ENCODE data around the gene ITGA5. TPM values are rescaled to one million over a fixed set of nuclear protein-coding genes. Genes with fewer than 3 reads are reported as not detected.
"Not testable (repeated sequence)": the region's sequence is repeated elsewhere in the genome, so short reads cannot be mapped to it uniquely, and the experiment has no call there.

Gene ITGA5
- total RNA-seq, 2 donors from 2014 or later = 29.9 to 211 TPM

DNA sequence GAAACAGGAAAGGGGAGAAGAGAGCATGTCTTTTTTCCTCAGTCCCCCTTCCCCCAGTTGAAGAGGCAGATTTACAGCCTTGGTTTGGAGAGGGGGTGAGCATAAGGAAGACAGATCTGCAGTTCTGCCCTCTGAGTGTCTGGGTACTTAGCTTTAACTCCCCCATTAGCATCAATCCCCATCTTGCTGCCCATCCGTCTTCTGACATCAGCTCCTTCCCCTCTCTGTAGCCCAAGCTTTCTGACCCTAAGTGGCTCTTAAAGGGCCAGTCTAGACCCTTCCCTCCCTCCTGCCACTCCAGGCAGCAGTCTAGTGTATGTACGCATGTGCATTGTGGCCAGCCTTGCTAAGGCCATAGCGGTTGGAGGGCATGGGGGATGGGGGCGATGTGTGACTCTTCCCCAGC lies 62.1 kb downstream of the ITGA5 start:
- Mint-ChIP-seq H3K27ac (peak overlapping the region; percentile 66), H3K9me3 (no peaks in the 10 kb centered on the region), H3K27me3 (no peaks in the 10 kb centered on the region), H3K4me3 (no peak overlapping the region), H3K4me1 (peaks cover 9% of the 10 kb centered on the region), H3K36me3 (ENCODE audit: low read depth) (peaks cover 5% of the 10 kb centered on the region)
- ATAC-seq (replicated peaks) = no peak

DNA sequence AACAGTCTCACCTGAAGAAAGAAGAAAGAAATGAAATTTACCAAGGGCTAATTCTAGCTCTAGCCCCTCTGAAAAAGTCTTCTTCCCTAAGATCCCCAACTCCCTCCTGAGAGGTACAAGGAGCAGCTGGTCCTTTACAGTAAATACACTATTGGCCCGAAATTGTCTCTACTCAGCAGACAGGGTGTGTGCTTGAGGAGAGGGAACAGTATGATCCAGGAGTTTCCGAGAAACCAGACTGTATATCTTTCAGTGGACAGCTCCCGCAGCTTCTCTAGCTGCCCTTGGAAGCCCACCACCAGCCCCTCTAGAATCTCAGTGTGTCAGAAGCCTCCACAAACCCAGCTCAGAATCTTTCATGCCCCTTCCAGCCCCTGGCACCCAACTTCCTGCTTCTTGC lies 62.8 kb downstream of the ITGA5 start:
- Mint-ChIP-seq H3K4me3 (no peak overlapping the region), H3K9me3 (no peaks in the 10 kb centered on the region), H3K4me1 (peaks cover 12% of the 10 kb centered on the region), H3K27me3 (no peaks in the 10 kb centered on the region), H3K27ac (peak overlapping the region; percentile 66), H3K36me3 (ENCODE audit: low read depth) (peaks cover 12% of the 10 kb centered on the region)
- no peak for ATAC-seq (replicated peaks)

DNA sequence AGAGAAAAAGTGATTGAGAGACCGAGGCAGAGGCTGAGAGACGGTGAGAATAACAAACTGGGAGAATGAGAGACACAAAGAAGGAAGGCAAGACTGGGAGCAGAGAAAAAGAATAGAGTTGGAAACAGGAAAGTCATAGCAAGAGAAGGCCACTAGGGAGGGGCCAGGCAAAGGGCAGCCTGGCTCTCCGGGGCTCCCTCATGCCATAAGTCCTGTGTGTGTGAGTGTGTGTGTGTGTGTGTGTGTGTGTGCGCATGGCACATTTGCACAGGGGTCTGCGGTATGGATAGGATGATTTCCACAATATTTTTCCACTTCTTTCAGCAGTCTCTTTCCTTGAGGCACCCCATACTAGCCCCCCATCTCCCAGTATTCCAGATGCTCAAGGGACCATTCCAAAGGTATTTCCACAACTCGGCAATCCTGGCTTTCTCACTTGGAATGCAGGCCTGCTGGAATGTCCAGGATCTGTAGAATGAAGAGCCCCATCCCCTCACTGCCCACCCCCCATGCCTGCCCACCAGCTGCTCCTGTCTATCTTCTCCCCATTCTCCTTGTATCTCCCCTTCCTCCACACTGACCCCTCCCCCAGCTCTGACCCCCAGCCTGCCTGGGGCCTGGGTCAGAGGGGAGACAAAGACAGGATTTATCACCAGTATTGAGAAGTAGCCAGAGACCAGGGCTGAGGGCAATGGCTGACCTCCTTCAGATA lies 63.8 kb downstream of the ITGA5 start:
- Mint-ChIP-seq H3K27me3 (no peaks in the 10 kb centered on the region), H3K36me3 (ENCODE audit: low read depth) (peaks cover 22% of the 10 kb centered on the region), H3K4me1 (peaks cover 10% of the 10 kb centered on the region), H3K4me3 (no peak overlapping the region), H3K9me3 (no peaks in the 10 kb centered on the region), H3K27ac (peak overlapping the region; percentile 39)
- ATAC-seq (replicated peaks) = no peak

DNA sequence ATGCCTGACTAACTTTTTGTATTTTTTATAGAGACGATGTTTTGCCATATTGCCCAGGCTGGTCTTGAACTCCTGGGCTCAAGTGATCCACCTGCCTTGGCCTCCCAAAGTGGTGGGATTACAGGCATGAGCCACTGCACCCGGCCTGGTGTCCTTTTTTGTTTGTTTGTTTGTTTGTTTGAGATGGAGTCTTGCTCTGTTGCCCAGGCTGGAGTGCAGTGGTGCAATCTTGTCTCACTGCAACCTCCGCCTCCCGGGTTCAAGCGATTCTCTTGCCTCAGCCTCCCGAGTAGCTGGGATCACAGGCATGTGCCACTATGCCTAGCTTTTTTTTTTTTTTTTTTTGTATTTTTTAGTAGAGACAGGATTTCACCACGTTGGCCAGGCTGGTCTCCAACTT lies 64.8 kb downstream of the ITGA5 start:
- not testable (repeated sequence) for H3K27me3 Mint-ChIP-seq; H3K27ac Mint-ChIP-seq; H3K4me3 Mint-ChIP-seq; ATAC-seq (replicated peaks); H3K9me3 Mint-ChIP-seq
- peaks cover 11% of the 10 kb centered on the region for H3K4me1 Mint-ChIP-seq
- H3K36me3 Mint-ChIP-seq (ENCODE audit: low read depth) = peaks cover 32% of the 10 kb centered on the region

DNA sequence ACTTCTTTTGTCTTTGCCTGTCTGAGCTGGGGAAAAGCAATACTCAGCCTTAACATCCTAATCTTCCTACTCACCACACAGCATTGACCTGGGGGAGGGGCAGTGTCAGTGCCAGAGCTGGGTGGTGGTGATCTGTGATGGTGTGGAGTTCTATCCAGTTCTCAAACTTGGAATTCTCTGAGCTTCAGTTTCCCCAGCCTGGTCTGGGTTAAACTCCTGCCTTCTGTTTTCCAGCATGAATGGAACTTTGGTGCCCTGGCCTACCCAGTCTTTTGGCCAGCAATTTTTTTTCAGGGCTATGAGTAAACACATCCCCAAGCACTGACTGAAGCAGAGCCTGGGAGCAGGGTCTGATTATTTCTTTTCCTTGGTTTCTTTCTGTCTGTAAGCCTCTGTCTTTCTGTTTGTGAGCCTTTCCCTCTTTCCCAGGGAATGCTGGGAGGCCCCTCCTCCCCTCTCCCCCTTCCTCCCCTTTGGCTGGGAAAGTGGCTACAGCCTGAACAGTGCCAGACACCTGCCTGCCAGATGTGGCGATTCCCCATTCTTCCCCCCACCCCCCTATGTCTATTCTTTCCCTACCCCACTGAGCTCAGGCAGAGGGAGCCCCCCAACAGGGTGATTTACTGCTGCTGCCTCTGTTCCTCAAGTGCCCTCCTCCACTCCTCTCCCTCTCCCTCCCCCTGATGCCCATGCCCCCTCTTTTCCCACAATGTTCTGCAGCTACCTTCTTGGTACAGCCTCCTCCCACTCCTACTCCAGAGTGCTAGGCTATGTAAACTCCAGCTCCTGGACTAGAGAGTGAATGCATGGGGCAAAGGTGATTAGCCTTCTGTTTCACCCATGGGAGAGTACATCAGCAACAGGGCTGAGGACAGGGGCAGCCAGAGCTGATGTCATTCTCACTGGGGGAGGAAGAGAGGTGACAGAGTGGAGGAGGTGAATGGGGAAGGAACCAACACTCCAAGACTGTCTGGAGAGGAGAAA lies 65.9 kb downstream of the ITGA5 start:
- Mint-ChIP-seq H3K36me3 (ENCODE audit: low read depth) (peaks cover 41% of the 10 kb centered on the region), H3K27me3 (no peaks in the 10 kb centered on the region), H3K4me1 (peaks cover 11% of the 10 kb centered on the region), H3K9me3 (no peaks in the 10 kb centered on the region), H3K27ac (peak overlapping the region; percentile 65), H3K4me3 (peak overlapping the region; percentile 72)
- no peak for ATAC-seq (replicated peaks)

DNA sequence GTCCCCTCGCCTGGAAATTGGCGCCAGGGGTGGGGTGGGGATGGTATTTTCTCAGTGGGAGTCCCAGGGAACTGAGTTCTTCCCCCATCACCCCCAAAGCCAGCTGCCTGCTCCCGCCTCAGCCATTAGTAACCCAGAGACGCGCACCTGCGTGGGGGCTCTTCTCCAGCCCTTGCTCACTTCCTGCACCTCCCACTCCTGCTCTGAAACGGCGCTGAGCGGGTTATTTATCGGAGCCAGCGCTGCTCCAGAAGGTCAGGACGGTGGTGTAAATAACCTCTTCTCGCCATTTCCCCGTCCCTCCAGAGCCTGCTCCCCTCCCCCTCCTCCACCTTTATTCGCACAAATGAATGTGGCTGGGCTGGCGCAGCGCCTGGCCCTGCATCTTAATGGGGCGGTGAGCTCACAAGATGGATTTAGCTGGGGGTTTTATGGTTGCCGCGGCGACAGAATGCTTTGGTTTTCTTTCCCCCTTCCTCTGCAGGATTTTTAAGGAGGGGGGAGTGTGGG lies 67.0 kb downstream of the ITGA5 start:
- Mint-ChIP-seq H3K36me3 (ENCODE audit: low read depth) (peaks cover 52% of the 10 kb centered on the region), H3K27ac (peak overlapping the region; percentile 65), H3K4me1 (peaks cover 11% of the 10 kb centered on the region), H3K4me3 (peak overlapping the region; percentile 72), H3K27me3 (no peaks in the 10 kb centered on the region), H3K9me3 (no peaks in the 10 kb centered on the region)
- peak; percentile 89 for ATAC-seq (replicated peaks)

DNA sequence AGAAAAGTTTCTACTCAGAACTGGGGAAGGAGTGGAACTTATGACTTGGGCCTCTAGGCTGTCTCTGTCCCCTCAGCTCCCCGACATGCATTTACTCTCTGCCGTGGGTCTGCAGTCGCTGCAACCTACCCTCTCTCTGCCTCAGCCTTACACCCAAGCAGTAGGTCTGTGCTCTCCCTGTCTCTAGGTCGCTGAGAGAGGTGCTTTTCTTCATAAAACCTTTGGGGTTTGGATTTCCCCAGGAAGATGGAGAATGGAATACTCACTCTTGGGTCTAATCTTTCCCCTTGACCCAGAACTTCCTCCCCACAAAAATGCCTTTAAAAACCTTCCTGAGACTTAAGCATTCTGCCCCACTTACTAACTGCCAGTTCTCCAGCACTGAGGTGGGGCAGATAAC lies 67.7 kb downstream of the ITGA5 start:
- H3K4me3 Mint-ChIP-seq = peak overlapping the region; percentile 72
- H3K36me3 Mint-ChIP-seq (ENCODE audit: low read depth) = peaks cover 59% of the 10 kb centered on the region
- H3K9me3 Mint-ChIP-seq = no peaks in the 10 kb centered on the region
- no peak for ATAC-seq (replicated peaks)
- H3K4me1 Mint-ChIP-seq = peaks cover 11% of the 10 kb centered on the region
- no peaks in the 10 kb centered on the region for H3K27me3 Mint-ChIP-seq
- peak overlapping the region; percentile 79 for H3K27ac Mint-ChIP-seq

DNA sequence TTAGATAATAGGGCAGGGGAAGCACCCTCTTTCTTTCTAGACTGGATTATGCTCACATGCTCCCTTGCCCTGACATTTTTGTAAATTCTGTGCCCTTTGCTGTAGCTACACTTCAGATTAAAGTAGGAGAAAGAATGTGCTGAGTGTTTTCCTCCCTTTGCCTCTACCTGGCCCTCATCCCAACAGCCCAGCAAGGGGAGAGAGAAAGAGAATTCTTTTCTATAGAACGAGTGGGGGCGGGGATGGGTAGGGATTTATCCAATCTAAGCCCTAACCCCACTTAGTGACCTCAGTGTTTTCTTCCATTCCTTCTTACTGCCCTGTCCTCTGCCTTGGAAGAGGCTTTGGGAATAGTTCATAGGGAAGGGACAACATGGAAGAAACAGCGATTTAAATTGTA lies 68.3 kb downstream of the ITGA5 start:
- Mint-ChIP-seq H3K4me1 (peaks cover 11% of the 10 kb centered on the region), H3K4me3 (no peak overlapping the region), H3K36me3 (ENCODE audit: low read depth) (peaks cover 65% of the 10 kb centered on the region), H3K9me3 (no peaks in the 10 kb centered on the region), H3K27ac (peak overlapping the region; percentile 79), H3K27me3 (no peaks in the 10 kb centered on the region)
- no peak for ATAC-seq (replicated peaks)

DNA sequence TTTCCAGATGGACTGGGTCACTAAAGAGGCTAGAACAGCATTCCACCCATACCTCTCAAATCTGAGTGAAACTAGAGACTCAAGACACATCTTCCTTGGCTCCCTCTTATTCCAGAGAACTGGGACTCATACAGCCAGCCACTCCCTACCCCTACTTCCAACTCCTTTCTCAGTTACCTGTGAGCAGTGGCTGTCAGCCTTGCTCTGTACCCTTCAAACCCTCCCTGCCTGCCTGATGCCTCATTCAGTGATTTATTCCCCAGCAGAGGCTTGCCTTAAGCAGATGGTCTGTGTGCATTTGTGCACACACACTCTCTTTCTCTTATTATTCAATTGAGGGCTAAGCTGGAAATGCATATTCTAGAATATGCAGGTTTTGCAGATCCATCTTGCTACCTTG lies 69.4 kb downstream of the ITGA5 start:
- Mint-ChIP-seq H3K36me3 (ENCODE audit: low read depth) (peaks cover 76% of the 10 kb centered on the region), H3K27me3 (no peaks in the 10 kb centered on the region), H3K4me1 (peaks cover 11% of the 10 kb centered on the region), H3K9me3 (no peaks in the 10 kb centered on the region), H3K4me3 (no peak overlapping the region), H3K27ac (no peak overlapping the region)
- no peak for ATAC-seq (replicated peaks)

DNA sequence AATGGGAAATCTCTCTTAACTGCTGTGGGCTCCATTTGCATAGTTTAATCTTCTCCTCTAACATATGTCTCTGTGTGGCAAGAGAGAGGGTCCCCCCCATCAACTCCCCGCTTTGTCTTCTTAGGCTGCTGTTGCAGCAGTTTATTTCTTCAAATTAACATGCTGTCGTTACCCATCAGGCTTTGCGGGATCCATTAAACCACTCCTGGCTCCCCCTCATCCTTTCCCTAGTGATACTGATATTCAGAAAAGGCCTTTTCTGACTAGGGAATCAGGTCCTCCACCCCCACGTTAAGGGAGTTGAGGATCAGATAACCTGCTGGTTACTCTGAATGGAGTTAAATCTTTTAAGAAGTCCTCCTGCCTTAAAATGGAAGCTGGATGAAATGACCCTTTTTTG lies 70.0 kb downstream of the ITGA5 start:
- Mint-ChIP-seq H3K36me3 (ENCODE audit: low read depth) (peaks cover 79% of the 10 kb centered on the region), H3K9me3 (no peaks in the 10 kb centered on the region), H3K4me1 (peaks cover 11% of the 10 kb centered on the region), H3K27me3 (no peaks in the 10 kb centered on the region), H3K27ac (no peak overlapping the region), H3K4me3 (no peak overlapping the region)
- no peak for ATAC-seq (replicated peaks)

Other genes starting within 250 kb of the ITGA5 start
- gene SMUG1, start 230.3 kb downstream of the ITGA5 start, total RNA-seq = 10 to 100 TPM; 24.2 to 28.7 TPM
- 10 to 100 TPM; 82.0 to 89.7 TPM for gene CBX5, start 139.1 kb downstream of the ITGA5 start, total RNA-seq
- gene HNRNPA1, start 138.5 kb downstream of the ITGA5 start, total RNA-seq = 1,000 to 10,000 TPM; 1,204 to 1,551 TPM
- gene NFE2, start 118.3 kb downstream of the ITGA5 start, total RNA-seq = not detected
- 10 to 100 TPM; 75.4 to 86.8 TPM for gene COPZ1, start 94.1 kb downstream of the ITGA5 start, total RNA-seq
- 1 to 10 TPM in 1 of 2 donors, under 1 TPM in 1; 0.24 to 2.2 TPM for gene GPR84, start 54.8 kb downstream of the ITGA5 start, total RNA-seq
- 1 to 10 TPM in 1 of 2 donors, under 1 TPM in 1; 0.48 to 2.6 TPM for gene ZNF385A, start 34.5 kb downstream of the ITGA5 start, total RNA-seq
- 10 to 100 TPM; 16.4 to 21.2 TPM for gene GTSF1, start 54.3 kb upstream of the ITGA5 start, total RNA-seq
- gene NCKAP1L, start 78.5 kb upstream of the ITGA5 start, total RNA-seq = 100 to 1,000 TPM; 152 to 189 TPM
- gene PDE1B, start 130.3 kb upstream of the ITGA5 start, total RNA-seq = 10 to 100 TPM; 17.8 to 47.4 TPM
- gene PPP1R1A, start 169.4 kb upstream of the ITGA5 start, total RNA-seq = not detected
- gene LACRT, start 215.6 kb upstream of the ITGA5 start, total RNA-seq = not detected
- gene DCD, start 229.1 kb upstream of the ITGA5 start, total RNA-seq = not detected

Measured in activated T-helper 17 cell treated with anti-CD3 and anti-CD28 coated beads, Interleukin-2, amount 50 U/mL, for 72 hours (primary cell).